Fibroblast of skin of right quadriceps (primary cell): ENCODE data around the gene FGG.
"Not testable (repeated sequence)": the region's sequence is repeated elsewhere in the genome, so short reads cannot be mapped to it uniquely, and the experiment has no call there.

Experiments used
- DNase-seq: peaks from one replicate; pipeline ENCODE4 v3.0.0-alpha.2; 2013

FGG gene

DNA sequence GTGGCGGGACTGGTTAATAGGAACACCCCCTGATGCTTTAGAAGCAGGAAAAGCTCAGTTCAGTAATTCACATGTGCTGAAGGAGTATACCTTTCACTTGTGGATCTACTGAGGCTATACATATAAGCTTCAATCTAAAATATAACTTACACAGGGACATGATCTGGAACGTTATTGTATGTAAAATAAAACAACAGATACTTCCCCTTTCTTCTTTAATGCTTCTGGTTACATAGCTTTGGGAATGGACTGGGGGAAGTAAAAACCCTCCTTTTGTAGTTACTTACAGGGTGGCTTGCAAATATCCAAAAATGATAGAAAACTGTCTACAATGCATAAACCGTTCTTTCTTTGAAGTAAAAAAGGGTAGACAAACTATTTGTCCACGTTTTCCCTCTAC lies 1.9 kb downstream of the FGG start:
- DNase-seq: no peak

DNA sequence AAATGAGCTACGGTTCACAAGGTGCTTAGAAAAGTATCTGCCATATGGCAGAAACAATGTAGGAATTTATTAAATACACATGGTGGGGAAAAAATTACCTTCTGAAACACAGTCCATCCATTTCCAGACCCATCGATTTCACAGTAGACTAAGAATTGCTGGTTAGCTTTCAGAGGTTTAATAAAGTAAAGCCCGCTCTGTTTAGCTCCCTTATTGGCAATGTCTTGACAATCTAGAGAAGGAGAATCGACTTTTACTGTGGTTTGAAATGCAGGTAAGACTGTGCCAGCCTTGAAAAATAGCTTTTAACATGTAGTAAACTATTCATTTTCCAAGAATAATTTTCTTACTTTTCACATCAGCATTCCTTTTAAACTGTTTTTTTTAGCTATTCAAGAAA lies 2.9 kb downstream of the FGG start:
- no peak for DNase-seq

DNA sequence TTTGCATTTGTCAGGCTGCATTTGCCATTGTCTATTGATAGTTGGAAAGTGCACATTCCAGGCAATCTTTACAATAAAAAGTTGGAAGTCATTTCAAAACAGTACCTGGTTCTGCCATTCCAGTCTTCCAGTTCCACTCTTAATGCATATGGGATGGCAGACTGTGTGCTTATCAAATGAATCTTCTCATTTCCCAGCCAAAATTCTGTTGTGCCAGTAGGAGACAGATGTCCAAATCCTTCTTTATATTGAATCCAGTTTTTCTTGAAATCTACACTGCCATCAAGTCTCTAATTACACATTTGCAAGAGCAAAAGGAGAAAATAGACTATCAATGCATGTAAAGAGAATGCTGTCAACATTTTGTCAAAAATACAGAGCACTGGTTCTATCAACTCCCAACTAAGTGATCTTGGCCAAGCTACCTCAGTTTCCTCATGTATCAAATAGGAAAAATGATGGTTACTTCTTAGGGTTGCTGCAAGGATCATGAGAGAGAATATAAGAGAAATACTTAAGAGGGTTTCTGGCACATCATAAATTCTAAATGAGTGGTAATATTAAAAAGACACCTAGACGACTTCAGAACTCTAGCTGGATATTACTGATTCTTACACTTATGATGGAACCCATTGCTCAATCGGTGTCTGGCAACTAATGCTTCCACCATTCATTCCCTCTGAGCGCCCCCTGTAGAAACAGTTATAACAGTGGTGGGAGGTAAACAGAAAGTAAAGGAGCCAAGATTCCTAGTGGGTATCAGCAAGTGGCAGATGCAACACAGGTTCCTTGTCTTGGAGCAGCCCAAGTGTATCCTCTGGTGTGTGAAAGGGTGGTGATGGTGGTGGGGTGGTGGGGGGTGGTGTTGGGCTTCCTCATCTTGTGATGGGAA lies 3.8 kb downstream of the FGG start:
- DNase-seq: no peak

DNA sequence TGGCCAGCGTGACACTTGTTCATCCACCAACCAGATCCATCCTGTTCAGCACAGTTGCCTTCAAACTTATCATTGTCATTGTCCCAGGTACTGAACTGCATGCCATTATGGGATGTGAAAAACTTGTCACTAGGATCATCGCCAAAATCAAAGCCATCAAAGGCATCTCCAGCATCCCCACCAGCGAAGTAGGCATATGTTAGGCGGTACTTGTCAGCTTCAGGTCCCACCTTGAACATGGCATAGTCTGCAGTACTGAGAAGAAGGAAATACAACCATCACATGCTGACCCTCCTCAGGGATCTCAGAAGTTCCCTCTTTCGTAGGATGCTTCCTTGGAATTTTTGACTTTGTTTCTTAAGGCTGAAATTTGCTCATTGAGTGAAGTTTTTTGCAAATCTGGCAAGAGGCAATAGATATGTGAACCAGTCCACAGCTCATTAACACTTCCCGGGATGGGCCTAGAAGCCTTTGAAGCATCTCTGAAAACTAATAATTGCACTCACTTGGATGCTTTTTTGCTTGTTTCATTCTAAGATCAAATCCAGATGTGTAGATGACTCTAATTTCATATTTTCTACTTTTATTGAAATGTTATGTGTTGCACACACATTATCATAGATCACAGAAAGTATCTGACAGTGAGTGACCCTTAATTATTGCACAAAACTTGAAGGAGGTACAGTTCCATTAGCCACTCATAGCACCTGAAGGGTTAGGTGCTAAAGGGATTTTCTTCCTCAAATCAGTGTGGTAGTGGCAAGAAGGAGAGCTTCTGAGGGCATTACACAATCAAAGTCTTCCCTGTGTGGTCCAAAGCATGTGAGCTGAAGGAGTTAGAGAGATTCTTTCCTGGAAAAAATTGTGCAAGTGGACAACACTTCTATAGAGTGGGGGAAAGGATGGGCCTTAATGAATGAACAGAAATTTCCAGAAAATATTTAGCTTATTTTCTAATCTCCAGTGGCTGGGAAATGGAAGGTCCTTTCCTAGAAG lies 5.4 kb downstream of the FGG start:
- DNase-seq: no peak

DNA sequence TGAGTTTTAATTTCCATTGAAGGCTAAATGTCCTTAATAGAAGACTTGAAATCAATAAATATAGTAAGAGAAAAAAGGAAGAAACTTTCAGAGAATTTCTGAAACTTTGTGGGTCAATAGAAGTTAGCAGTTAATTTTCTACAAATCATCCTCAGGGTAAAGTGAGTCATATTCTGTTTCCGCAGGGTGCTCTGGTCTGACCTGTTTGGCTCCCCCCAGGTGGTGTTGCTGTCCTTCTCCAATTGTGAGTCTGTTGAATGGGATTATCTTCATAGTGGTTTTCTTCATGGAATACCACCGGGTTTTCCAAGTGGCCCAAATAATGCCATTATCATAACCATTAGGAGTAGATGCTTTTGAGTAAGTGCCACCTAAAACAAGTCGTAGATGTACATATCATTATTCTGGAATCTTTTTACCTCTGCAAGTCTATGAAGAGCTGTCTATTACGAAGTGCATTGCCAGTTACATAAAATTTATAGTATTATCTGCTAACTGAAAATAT lies 7.7 kb downstream of the FGG start:
- no peak for DNase-seq

DNA sequence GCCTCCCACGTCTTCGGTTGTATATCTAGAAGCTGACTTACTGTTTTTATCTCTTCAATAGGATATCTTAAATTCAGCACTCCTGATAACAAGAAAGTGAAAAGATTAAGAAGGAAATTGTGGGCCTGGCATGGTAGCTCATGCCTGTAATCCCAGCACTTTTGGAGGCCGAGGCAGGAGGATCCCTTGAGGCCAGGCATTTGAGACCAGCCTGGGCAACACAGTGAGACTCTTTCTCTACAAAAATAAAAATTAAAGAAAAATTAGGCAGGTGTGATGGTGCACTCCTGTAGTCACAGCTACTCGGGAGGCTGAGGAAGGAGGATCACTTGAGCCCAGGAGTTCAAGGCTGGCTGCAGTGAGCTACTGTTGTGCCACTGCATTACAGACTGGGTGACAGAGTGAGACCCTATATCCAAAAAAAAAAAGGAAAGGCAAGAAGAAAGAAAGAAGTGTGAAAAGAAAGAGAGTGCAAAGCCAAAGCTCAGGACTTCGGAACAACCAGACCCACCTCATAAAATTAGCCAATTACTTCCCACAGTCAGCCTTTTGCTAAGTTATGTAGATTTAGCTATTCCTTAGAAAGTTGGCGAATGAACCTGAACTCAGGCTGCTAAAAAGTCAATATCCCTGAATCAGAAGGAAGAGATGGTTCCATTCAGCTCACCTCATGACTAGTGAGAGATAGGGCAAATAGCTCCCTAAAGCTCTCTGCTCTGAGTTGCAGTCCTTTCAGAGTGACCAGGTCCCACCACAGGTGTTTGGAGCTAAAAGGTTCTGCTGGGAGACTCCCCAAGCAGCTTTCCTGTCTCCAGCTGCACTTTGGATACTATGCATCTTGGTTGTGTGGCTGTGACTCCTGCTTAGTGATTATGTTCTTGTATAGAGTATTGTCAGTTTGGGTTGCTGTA lies 9.2 kb downstream of the FGG start:
- no peak for DNase-seq

DNA sequence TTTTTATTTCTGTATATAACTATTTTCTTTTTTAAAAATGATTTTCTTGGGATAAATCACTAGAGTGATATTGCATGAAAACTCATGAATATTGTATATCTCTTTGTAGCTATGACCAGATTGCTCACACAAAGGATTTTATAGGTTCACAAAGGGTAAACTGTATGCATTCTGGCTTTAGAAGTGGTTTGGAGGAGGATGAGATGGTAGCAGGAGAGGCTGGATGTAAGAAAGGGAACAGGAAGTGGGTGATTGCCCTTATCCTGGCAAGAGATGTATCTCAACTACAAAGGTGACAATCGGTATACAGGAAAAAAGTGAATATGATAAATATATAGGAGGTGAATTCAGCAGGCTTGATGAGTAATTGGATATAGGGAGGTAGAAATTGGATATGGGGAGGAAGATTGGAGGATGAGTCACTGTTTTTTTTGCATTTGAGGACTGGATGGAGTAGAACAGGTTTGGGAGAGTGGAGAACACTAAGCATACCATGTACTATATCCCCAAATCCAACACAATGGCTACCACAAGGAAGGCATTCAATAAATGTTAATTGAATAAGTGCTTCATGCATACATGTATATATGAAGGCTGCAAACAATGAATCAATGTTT lies 9.9 kb downstream of the FGG start:
- no peak for DNase-seq

DNA sequence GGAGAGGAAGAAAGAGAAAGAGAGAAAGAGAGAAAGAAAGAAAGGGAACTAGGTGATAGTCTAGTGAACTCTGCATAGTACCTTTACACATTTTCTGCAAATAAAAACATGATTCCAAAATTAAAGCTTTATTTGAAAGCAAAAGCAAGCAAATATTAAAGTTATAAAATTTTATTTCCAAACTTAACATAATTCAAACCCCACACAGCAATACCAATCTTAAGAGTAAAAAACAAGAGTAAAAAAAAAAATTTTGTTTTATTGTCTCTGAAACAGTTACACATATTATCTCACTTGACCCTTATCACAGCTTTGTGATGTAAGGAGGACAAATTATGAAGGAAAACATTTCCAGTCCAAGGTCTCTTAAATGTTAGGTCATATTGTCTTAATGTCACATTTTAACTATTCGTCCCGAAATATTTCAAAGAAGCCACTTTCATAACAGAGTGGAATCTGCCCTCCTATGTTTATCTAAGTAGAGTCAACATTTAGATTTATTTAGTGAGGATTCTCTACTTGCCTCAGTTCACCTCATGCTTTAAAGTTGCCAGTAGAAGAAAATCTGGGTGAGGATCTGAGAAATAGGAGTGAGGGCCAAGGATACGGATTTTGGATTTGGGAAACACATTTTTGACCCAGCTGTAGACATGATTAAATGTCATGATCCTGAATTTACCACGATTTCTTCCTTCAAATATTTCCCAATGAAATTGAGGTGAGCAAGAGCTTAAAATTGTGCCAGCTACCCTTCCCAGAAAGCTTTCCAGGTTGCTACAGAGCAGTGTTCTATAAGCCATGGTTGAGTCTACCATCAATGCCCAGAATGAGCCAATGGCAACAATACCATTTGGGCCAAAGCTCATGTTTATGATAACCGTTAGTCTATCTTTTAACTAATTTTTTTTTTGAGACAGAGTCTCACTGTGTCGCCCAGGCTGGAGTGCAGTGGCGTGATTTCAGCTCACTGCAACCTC lies 14.4 kb downstream of the FGG start:
- no peak for DNase-seq

DNA sequence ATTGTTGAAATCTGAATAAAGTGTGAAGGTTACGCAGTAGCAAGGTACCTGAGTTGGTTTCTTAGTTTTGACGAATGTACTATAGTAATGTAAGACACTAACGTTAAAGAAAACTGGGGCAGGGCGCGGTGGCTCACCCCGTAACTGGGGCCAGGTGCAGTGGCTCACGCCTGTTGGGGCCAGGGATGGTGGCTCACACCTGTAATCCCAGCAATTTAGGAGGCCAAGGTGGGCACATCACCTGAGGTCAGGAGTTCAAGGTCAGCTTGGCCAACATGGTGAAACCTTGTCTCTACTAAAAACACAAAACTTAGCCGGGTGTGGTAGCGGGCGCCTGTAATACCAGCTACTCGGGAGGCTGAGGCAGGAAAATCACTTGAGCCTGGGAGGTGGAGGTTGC lies 15.2 kb downstream of the FGG start:
- DNase-seq: not testable (repeated sequence)

DNA sequence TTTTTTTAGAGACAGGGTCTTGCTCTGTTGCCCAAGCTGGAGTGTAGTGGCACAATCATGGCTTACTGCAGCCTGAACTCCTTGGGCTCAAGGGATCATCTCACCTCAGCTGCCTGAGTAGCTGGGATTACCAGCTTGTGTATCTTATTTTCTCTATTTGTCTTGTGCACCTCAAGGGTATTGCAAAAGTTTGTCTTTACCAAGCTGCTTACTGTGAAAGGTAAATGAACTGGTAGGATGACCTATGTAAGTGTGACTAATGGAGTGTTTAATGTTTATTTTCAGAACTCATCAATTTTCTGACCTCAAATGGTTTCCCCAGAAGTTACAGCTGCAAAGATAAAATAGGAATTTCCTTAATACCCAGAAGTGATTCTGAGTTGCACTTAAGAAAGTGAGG lies 16.6 kb downstream of the FGG start:
- no peak for DNase-seq

DNA sequence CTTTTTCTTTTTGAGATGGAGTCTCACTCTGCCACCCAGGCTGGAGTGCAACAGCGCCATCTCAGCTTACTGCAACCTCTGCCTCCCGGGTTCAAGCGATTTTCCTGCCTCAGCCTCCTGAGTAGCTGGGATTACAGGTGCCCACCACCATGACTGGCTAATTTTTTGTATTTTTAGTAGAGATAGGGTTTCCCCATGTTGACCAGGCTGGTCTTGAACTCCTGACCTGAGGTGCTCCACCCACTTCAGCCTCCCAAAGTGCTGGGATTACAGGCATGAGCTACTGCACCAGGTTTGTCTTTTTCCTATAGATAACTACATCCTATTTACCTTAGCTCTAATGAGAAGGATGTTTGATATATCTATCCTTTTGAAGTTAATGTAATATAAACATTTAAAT lies 18.1 kb downstream of the FGG start:
- not testable (repeated sequence) for DNase-seq

DNA sequence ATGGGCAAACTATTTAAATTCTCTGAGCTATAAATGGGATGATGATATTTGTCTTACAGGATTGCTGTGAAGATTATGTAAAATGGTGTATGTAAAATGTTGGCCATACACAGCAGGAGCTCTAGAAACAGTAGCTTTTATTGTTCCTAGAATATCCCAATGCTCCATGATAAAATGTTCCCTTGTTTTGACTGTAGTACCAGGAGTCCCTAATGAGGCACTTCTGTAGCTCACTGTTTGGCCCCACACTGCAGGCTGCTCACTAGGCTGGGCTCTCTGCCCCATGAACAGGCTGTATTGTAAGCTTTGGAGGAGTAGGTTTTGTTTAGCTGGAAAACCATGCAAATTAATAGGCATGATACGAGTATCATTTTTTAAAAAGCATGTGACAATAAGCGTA lies 18.6 kb downstream of the FGG start:
- DNase-seq: no peak

DNA sequence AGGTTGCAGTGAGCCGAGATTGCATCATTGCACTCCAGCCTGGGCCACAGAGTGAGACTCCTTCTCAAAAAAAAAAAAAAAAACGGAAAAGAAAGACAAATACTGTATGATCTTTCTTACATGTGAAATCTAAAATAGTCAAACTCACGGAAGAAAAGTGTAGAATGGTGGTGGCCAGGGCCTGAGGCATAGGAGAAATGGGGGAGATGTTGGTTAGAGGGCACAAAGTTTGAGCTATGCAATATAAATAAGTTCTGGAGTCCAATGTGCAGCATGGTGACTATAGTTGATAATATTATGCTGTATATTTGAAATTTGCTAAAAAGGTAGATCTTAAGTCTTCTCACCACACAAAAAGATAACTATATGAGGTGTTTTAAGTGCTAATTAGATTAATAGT lies 20.6 kb downstream of the FGG start:
- DNase-seq: no peak

DNA sequence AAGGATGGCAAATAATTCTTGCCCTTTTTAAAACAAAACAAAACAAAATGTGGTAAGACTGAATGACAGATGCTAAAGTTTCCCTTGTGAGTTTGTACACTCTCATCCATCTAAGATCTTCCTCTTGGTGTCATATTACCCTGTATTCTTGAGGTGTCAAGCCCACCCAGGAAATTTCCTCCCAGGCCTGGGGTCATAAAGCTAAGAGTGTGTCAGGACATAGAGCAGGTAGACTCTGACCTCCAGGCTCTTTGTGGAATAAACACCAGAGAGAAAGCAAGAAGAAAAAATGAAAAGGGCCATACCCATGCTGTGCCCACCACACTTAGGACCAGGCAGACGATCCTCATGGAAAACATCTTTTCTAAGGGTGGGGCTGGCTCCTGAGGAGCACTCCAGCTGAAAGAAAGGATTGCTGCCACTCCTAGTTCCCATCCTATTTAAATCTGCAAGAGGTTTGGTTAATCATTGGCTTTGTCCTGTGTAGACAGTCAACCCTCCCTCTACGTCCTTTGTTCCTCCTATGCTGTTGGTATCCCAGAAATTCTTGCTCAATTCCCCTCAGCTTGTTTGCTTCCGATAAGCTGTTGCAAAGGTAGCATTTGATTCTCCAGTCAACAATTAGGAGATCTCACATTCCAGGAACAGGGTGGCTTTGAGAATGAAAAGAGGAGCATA lies 22.0 kb downstream of the FGG start, which contains the start of gene FGA:
Gene FGA (minus strand): TSS at position 414 of the 678 bp plus-strand sequence. CDS start 55 bp downstream, at position 359.
- DNase-seq: no peak

DNA sequence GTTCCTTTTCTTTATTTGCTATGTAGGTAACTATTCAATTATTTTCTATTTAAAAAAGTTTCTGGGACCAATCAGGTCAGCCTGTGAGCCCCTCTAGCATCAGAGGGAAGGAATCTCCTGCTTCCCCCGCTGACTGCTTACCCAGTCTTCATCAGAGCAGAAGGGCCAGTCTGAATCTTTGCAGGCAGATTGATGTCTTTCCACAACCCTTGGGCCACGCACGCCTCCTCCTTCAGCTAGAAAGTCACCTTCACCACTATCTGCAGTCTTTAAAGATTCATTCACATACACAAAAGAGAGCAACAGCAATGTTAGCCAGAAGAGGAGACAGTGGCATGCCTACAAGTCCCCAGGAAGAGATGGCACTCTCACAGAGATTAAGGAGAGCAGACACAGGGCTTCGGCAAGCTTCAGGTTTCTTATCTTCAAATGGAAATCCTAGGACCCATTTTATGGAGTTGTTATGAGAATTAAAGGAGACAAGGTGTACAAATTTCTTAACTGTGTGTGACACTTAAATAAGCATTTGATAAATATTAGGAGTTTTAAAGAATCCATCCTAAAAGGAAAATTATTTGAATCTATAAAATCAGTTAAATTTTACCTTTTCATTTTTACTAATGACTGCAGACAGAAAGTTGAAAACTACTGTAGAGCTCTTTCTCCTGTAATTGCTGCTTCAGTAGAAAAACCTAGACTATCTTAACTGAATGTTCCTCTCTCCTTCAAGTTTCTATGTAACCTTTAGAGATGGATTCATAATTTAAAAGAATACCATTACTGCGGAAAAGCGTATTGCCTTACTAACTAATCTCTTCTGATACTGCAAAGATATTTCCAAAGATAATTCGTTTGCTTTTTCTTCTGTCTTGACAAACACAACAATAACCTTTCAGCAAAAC lies 22.9 kb downstream of the FGG start:
- DNase-seq: no peak

DNA sequence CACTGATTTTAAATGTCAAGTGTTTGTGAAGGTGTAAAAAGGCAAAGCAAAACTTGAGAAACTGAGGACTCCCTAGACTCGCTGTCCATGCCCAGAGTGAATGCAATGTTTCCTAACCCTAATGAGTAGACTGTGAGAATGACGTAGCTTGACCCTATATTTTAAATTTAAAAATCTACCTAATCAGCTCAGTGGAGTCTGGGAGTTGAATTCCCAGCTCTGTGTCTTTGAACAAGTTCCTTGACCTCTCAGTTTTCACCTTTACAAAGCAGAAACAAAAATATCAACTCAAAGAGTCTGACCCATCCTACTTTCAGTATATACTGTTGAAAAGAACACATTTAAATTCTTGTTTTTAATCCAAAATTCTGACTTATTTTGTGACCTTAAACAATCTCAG lies 24.3 kb downstream of the FGG start:
- DNase-seq: no peak

DNA sequence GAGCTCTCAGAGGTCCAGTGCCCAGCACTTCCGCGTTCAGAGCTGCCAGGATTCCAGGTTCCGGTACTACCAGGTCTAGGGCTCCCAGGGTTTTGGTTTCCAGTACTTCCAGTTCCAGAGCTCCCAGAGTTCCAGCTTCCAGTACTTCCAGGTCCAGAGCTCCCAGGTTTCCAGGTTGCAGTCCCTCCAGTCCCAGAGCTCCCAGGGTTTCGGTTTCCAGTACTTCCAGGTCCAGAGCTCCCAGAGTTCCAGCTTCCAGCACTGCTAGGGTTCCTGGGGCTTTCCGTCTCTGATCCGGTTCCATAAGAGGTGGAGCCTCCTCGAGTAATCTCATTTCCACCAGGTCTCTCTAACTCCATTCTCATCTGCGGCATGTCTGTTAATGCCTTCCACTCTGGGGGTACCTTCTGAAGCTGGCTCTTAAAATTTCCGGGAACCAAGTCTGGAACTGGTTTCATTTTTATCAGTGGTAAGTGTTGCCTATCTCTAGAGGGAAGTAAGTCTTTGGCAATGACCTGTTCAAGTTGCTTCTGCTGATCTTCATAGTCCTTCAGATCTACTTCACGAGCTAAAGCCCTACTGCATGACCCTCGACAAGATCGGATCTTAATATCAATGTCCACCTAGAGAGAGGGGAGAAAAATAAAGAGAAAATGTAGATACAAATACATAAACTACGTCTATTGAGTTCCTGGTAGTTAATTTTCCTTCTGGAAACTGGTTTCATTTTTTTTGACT lies 26.0 kb downstream of the FGG start:
- DNase-seq: no peak

DNA sequence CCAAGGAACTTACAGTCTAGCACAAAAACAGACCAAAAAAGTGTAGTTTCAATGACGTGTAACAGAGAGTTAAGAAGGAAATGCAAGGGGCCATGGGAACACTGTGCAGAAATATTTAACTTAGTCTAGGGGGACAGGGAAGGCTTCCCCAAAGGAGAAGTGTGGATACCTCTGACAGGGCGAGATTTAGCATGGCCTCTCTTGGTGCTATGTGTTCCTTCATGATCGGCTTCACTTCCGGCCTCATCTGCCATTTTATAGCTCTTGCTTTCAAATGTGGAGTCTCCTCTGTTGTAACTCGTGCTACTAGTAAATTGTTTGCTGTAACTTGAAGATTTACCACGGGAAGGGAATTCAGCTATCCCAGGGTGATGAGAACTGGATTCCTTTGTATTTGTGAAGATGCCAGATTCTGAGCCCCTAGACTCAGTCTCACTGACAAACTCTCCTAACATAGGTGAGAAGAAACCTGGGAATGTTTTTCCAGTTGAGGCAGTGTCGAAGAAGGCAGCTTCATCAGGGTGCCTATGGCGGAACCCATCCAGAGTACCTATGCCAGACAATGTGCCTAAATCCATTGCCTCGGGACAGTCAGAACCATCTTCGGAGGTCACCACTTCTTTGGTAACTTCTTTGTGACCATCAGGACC lies 27.0 kb downstream of the FGG start:
- DNase-seq: no peak
